Measurements from ENCODE around the gene MOSPD2.
A peak's percentile ranks its signal among the peaks of the same experiment; 100 is the strongest.

Gene MOSPD2

GRCh38 chrX:14915596-14915995 is 42.4 kb downstream of the MOSPD2 start:
- no peak for DNase-seq (ENCODE audit: low spot score)

GRCh38 chrX:14916017-14916674 is 42.9 kb downstream of the MOSPD2 start:
- no peak for DNase-seq (ENCODE audit: low spot score)

DNA sequence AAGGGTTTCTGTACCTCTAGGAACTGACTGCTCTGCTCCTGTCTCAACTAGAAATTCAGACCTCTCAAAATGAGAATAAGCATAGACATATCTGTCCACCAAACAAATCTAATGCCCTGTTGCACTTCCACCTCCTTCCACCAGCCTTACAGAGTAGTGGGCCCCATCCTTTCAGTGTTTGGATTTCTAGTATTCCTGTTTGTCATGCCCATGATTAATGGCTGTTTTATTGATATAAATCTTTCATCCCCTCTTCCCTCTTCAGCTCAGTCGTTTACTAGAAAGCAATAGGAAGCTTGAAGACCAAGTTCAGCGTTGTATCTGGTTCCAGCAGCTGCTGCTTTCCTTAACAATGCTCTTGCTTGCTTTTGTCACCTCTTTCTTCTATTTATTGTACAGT is 46.2 kb downstream of the MOSPD2 start:
- no peak for DNase-seq (ENCODE audit: low spot score)

DNA sequence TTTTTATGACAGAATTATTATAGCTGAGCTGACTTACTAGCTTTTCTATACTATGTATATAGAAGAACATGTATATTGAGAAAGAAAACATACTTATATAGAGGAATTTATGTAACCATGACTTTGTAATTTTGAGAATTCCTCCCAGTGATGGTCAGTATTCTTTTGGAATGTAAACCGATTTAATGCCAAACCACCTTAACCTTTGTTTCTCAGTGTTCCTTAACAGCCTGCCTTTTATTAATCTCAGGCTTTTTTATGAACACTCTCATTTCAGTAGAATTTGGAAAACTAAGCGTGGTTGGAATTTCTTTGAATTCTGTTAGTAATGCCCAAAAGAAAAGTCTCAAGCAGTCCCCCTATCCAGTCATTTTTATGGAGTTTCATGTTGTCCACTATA is 47.0 kb downstream of the MOSPD2 start:
- no peak for DNase-seq (ENCODE audit: low spot score)

- DNase-seq (ENCODE audit: low spot score) = no peak
Measured at GRCh38 chrX:14922437-14922836, 49.2 kb downstream of the MOSPD2 start.

DNA sequence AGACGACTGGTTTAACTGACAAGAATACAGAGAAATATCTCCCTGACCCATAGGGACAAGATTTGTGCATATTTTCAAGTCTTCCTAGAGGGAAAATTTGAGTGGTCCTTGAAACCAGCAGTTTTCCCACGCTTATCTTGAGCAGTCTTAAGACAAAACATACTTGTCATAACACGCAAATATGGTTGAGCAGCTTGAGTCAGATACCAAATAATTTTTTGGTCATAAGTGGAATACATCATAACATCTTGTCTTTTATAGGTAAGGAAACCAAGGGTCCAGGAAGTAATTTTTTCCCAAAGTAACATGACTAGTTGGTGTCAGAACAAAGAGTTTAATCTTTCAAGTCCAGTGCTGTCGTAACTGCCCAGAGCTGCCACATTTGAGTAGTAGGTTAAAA is 50.5 kb downstream of the MOSPD2 start:
- no peak for DNase-seq (ENCODE audit: low spot score)

DNA sequence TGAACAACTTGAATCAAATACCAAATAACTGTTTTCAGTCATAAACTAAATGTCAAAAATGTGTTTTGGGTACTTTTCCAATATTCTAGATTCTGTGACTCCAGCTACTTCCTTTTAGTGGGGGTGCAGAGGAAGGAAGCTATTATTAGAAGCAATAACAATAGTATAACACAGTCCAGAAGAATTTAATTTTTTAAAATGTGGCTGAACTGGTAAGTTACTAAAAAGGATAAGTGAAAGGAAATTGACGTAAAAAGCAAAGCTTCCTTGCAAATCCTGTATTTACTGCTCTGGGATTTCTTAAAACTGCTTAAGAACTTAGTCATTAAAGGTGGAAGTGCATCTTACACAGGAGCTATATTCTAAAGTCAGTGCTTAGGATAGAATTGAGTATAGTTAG is 53.2 kb downstream of the MOSPD2 start:
- DNase-seq (ENCODE audit: low spot score) = no peak

- DNase-seq (ENCODE audit: low spot score) = no peak
Measured at GRCh38 chrX:14927401-14927800, 54.2 kb downstream of the MOSPD2 start.

DNA sequence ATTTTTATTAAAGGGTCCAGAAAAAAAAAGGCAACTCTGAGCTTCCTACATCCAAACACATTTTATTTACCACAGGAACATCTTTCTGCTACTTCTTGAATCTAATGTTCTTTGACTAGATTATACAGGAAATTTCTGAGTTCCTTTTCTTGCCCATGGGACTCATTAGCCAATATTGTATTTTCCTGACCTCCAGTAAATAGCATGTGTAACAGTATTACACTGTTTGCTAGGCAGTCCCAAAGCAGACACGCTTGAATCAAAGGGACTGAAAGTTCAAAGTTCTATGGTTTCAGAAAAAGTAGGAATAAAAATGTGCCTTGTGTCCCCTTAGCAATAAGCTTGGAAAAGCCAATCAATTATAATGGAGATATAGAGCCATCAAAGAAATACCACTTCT is 57.4 kb downstream of the MOSPD2 start:
- no peak for DNase-seq (ENCODE audit: low spot score)

GRCh38 chrX:14932136-14932535 is 58.9 kb downstream of the MOSPD2 start:
- no peak for DNase-seq (ENCODE audit: low spot score)

DNA sequence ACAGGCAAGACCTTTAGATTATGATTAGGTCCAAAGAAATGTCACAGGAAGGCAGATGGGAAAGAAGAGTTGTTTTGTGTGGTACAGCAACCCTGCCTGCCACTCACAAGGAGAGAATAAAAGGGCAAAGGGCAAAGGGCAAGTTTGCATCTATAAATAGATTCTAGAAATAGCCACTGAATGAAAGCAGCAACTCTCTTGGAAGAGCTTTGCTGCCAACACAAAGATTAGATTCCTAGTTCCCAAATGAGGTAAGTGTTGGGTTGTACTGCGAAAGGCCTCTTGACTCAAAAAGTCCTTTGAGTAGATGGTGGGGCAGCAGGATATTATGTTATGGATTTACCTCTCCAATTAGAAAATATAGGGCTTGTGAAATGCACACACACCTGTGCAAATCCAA is 61.2 kb downstream of the MOSPD2 start:
- no peak for DNase-seq (ENCODE audit: low spot score)

- DNase-seq (ENCODE audit: low spot score) = peak; percentile 11
Measured at GRCh38 chrX:14936561-14936960, 63.3 kb downstream of the MOSPD2 start.

- no peak for DNase-seq (ENCODE audit: low spot score)
Measured at GRCh38 chrX:14939644-14940043, 66.4 kb downstream of the MOSPD2 start.

DNA sequence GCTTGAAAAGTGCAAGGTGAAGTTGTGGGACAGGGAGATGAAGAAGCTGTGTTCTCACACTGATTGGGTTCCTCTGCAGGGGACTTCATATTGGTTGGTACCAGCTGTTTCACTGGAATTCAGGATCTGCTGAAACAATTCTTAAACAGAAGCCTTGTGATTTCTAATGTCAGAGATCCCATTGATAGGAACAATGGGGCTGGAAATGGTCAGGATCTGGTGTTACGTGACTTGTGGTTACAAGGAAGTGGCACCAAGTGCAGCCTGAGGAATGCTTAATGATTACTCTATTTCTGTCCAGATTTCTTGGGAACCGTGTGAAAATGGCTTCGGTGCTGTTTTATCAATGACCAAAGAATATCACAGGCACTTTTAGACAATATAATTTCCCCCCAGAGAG is 68.1 kb downstream of the MOSPD2 start:
- DNase-seq (ENCODE audit: low spot score) = no peak

DNA sequence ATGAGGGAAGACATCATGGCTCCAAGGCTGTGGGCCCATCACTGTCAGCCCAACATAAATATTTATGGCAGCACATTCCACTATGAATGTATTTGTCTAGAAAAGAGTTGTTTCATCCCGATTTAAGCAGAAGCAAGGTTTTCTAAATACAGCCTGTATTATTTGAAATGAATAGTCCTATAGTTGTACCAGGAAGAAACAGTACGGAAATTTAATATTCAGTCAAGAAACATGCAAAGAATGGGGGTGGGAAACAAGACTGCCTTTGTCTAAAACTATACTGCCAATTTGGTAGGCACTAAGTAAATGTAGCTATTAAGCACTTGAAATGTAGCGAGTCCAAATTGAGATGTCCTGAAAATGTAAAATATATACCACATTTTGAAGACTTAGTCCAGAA is 69.1 kb downstream of the MOSPD2 start:
- DNase-seq (ENCODE audit: low spot score) = no peak

GRCh38 chrX:14943962-14944361 is 70.7 kb downstream of the MOSPD2 start:
- no peak for DNase-seq (ENCODE audit: low spot score)

DNA sequence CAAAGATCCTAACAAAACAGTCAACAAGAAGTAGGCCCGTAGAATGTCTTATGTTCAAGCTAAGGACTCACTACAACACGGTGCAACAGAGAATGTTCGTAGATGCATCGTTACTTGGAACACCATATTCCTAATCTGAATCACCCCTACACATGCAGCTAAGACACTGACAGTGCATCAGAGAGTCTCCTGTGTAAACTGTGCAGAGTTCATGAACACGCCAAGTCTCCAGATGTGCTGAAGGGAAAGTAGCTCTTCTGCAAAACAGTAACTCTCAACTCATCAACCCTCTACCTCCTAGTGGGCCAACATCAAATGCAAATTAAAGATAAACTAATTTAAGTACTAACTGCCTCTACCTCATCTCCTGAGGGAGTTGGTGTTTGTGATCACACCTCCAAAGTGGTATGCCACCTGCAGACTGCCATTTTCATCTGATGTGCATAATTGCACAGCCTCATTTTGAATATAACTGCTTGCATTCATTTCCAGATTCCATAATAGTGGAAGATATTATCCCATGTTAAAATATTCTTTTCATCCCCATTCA is 73.5 kb downstream of the MOSPD2 start:
- DNase-seq (ENCODE audit: low spot score) = no peak

GRCh38 chrX:14948691-14949090 is 75.5 kb downstream of the MOSPD2 start:
- no peak for DNase-seq (ENCODE audit: low spot score)

- no peak for DNase-seq (ENCODE audit: low spot score)
Measured at GRCh38 chrX:14956813-14957582, 83.8 kb downstream of the MOSPD2 start.

- peak; percentile 66 for DNase-seq (ENCODE audit: low spot score)
Measured at GRCh38 chrX:14963447-14964236, 90.4 kb downstream of the MOSPD2 start.

DNA sequence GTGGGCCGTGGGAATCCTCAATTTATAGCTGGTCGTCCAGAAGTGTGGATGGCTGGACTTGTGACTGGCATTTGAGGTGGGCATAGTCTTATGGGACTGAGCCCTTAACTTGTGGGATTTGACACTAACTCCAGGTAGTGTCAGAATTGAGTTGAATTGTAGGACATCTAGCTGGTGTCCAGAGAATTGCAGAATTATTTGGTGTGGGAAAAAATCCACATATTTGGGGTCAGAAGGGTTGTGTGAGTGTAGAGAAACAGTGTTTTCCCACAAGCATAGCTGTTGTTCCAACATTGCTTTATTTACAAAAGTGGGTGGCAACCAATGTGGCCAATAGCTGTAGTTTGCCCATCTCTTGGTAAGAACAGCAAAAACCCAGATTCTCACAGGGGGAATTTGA is 91.3 kb downstream of the MOSPD2 start:
- peak; percentile 18 for DNase-seq (ENCODE audit: low spot score)
